ENCODE measurements around the gene MISP. TPM values are rescaled to one million over a fixed set of nuclear protein-coding genes. Genes with fewer than 3 reads are reported as not detected.

MISP gene
- total and polyA plus RNA-seq, 2 of the 13 experiments (the other 11 are each of a cell fraction or from before 2014, with no cell fraction given), result 0.67 to 1.3 TPM

- no peak for TF ChIP-seq ZNF781 (CRISPR knock-in tag; IDR thresholded peaks at IDR 0.05; ENCODE audit: borderline replicate concordance, not compliant biosample characterization)
- peak; percentile 12; the same call in 1 of the 2 replicates for TF ChIP-seq HNRNPL (IDR thresholded peaks at IDR 0.05; ENCODE audit: low read depth, low read length)
- TF ChIP-seq ARHGAP35 (CRISPR knock-in tag; IDR thresholded peaks at IDR 0.05; ENCODE audit: borderline replicate concordance), result no peak
Measured at GRCh38 chr19:803099-803561, 52.2 kb downstream of the MISP start (continued).

GRCh38 chr19:803686-804418, 52.9 kb downstream of the MISP start:
- no TSS peak for BruUV-seq (replicated peaks)
- CTCF ChIA-PET (ENCODE audit: low intra/inter-chr PET ratio, low total read pairs), result no interaction called here
- WGBS (ENCODE audit: low lambda C conversion rate), result 96% methylated on average over 24 of the region's 31 CpGs
- Histone ChIP-seq H3K27ac (ENCODE audit: extremely low read length, insufficient read depth, low read length) (no peak overlapping the region), H4K20me1 (ENCODE audit: insufficient read depth, low read length) (peaks cover 89% of the 10 kb centered on the region), H3K4me2 (ENCODE audit: low read depth, low read length) (no peak overlapping the region), H3K9me3 (ENCODE audit: low read length) (no peaks in the 10 kb centered on the region), H3K4me1 (ENCODE audit: insufficient read depth, low read length) (peaks cover 35% of the 10 kb centered on the region), H3K4me3 (replicated peaks in 1 of 3; ENCODE audit: insufficient read depth in 1 of 3, low read depth in 2 of 3, low read length in 3 of 3) (no peak overlapping the region), H3K27me3 (ENCODE audit: control insufficient read depth in 1 of 2, insufficient read depth in 2 of 2, low read length in 2 of 2) (no peaks in the 10 kb centered on the region; a peak in 1 of 5 replicates), H2AFZ (ENCODE audit: low read length) (no peak overlapping the region), H3K9ac (ENCODE audit: insufficient read depth, low read depth, low read length) (no peak overlapping the region), H3K36me3 (replicated peaks in 1 of 2; ENCODE audit: control insufficient read depth in 1 of 2, insufficient read depth in 2 of 2, low read length in 2 of 2) (peaks cover 51 to 87% of the 10 kb centered on the region in 2 experiments; a peak in 4 of 5 replicates), H3K79me2 (ENCODE audit: insufficient read depth, low read length) (peaks cover 86% of the 10 kb centered on the region)
- in situ Hi-C loops (cut with HindIII; ENCODE audit: extremely low pct_ligation_motif_present, low pct_unique_long_range_greater_than_20kb), result no loop called here
- ATAC-seq (no peak), DNase-seq (ENCODE audit: low spot score) (no peak), FAIRE-seq (no peak)
- peak in 1 of 2 experiments; percentile 39; a peak in 1 of 4 replicates for TF ChIP-seq POLR2A (IDR thresholded peaks at IDR 0.05; ENCODE audit: insufficient read depth in 1 of 2, low read depth in 2 of 2, low read length in 2 of 2)
- no peak for TF ChIP-seq NBN (conservative IDR thresholded peaks at IDR 0.05)
- 0 out of 2 replicates have a peak, but pooled peaks have one; percentile 23 for TF ChIP-seq ZNF280B (CRISPR knock-in tag; IDR thresholded peaks at IDR 0.05; ENCODE audit: borderline replicate concordance)
- TF ChIP-seq ZBTB38 (CRISPR knock-in tag; IDR thresholded peaks at IDR 0.05), result 0 out of 2 replicates have a peak, but pooled peaks have one; percentile 42
- TF ChIP-seq ZSCAN29 (CRISPR knock-in tag; conservative IDR thresholded peaks at IDR 0.05), result no peak
- peak; percentile 10 for TF ChIP-seq AGO2 (optimal IDR thresholded peaks at IDR 0.05; ENCODE audit: low read depth, low read length)
- POLR2A ChIA-PET, result no interaction called here
- intact Hi-C loops (cut with micrococcal nuclease; ENCODE audit: unreplicated experiment), result no loop called here

Data from HepG2 (cell line).